ENCODE data around the gene GCNT4.

DNA sequence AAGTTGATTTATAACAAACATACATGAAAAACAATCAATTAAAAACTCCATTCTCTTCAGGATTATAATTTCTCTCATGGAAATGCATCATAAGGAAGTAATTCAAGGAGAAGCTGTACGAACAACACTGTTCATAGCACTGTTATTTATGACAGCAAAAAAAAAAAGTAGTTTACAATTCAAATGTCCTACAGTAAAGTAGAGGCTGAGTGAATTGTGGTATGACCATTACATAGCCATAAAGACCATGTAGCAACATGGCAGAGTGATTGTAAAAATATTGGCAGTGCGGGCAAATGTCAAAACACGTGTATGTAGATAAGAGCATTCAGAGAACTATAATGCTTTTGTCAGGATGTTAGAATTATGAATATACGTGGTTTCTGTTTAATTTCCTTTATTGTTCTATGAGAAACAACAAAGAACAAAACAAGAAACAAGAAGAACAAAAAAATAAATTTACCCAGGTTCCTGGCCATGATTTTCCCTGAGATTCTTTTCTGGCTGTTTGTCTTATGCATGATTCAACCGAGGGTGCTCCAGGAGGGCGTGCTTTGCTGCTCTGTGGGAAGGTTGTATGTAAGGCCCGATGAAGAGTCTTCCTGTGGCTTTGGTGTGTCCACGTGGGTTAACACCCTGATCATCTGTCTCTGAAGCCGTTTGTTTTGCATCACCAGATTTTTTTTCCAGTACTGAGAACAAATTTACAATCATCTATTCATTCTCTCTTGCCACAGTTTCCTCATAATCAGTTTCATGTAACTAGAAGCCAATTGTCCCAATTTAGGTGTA is 28.8 kb downstream of the GCNT4 start:
- TF ChIP-seq CTCF (IDR thresholded peaks at IDR 0.05 in 4 of 5, conservative IDR thresholded peaks at IDR 0.05 in 1 of 5) (no peak), POLR2A (IDR thresholded peaks at IDR 0.05) (no peak)

All from gastrocnemius medialis (tissue), 4 donors.